Glutamatergic neuron (in vitro differentiated cells): Measurements from ENCODE around the gene BRSK2. TPM values are rescaled to one million over a fixed set of nuclear protein-coding genes. Genes with fewer than 3 reads are reported as not detected.

ENCODE experiments used
- DNase-seq: peaks from one replicate; pipeline ENCODE4 v3.0.0; 2022
- H3K27ac Mint-ChIP-seq: one replicate; pipeline ENCODE4 v1.8.0; 2020; ENCODE audit warnings: mild to moderate bottlenecking, mixed read lengths, inconsistent platforms; ENCODE audit not compliant: unreplicated experiment
- H3K27me3 Mint-ChIP-seq: one replicate; pipeline ENCODE4 v1.8.0; 2020; ENCODE audit warnings: mild to moderate bottlenecking, moderate library complexity, mixed read lengths, inconsistent platforms; ENCODE audit not compliant: unreplicated experiment
- H3K36me3 Mint-ChIP-seq: one replicate; pipeline ENCODE4 v1.8.0; 2020; ENCODE audit warnings: mild to moderate bottlenecking, mixed read lengths, inconsistent platforms; ENCODE audit not compliant: unreplicated experiment
- H3K4me1 Mint-ChIP-seq: one replicate; pipeline ENCODE4 v1.8.0; 2020; ENCODE audit warnings: mild to moderate bottlenecking, low read depth, mixed read lengths, inconsistent platforms; ENCODE audit not compliant: unreplicated experiment
- H3K4me3 Mint-ChIP-seq: one replicate; pipeline ENCODE4 v1.8.0; 2020; ENCODE audit warnings: mild to moderate bottlenecking, mixed read lengths, inconsistent platforms; ENCODE audit not compliant: unreplicated experiment
- H3K9me3 Mint-ChIP-seq: one replicate; pipeline ENCODE4 v1.8.0; 2020; ENCODE audit warnings: mild to moderate bottlenecking, moderate library complexity, mixed read lengths, inconsistent platforms; ENCODE audit not compliant: unreplicated experiment
- CTCF ChIP-seq: fragments of 200-600 bp; sonication (generic); IDR thresholded peaks from one replicate; pipeline ENCODE4 v1.5.0; 2021; ENCODE audit not compliant: partially characterized antibody, unreplicated experiment
- total RNA-seq: library from RNA; stranded (reverse); fragmentation: NEBNext Ultra II Directional; extraction: Animal tissue kit (Norgen Biotek cat#: 25700); gene quantifications from one replicate; pipeline ENCODE4 v1.2.1, GENCODE V29; 2021; ENCODE audit not compliant: unreplicated experiment

BRSK2 gene
- total RNA-seq, 1 donor from 2014 or later = 207 TPM

- H3K27ac Mint-ChIP-seq = no peak overlapping the region
- H3K36me3 Mint-ChIP-seq = no peaks in the 10 kb centered on the region
- peaks cover 14% of the 10 kb centered on the region for H3K9me3 Mint-ChIP-seq
- peaks cover 11% of the 10 kb centered on the region for H3K27me3 Mint-ChIP-seq
- no peak overlapping the region for H3K4me3 Mint-ChIP-seq
- no peak for TF ChIP-seq CTCF
- no peak for DNase-seq
- no peaks in the 10 kb centered on the region for H3K4me1 Mint-ChIP-seq
Measured at GRCh38 chr11:1450949-1451710, 61.4 kb downstream of the BRSK2 start.

GRCh38 chr11:1451781-1452470, 62.2 kb downstream of the BRSK2 start:
- Mint-ChIP-seq H3K4me3 (no peak overlapping the region), H3K27me3 (peaks cover 14% of the 10 kb centered on the region), H3K9me3 (peaks cover 16% of the 10 kb centered on the region), H3K27ac (peak overlapping the region; percentile 48), H3K36me3 (no peaks in the 10 kb centered on the region), H3K4me1 (no peaks in the 10 kb centered on the region)
- no peak for DNase-seq
- TF ChIP-seq CTCF = no peak

- TF ChIP-seq CTCF = no peak
- Mint-ChIP-seq H3K27me3 (peaks cover 14% of the 10 kb centered on the region), H3K4me1 (no peaks in the 10 kb centered on the region), H3K36me3 (no peaks in the 10 kb centered on the region), H3K27ac (no peak overlapping the region), H3K4me3 (no peak overlapping the region), H3K9me3 (peaks cover 13% of the 10 kb centered on the region)
- no peak for DNase-seq
Measured at GRCh38 chr11:1452744-1453143, 63.0 kb downstream of the BRSK2 start.

DNA sequence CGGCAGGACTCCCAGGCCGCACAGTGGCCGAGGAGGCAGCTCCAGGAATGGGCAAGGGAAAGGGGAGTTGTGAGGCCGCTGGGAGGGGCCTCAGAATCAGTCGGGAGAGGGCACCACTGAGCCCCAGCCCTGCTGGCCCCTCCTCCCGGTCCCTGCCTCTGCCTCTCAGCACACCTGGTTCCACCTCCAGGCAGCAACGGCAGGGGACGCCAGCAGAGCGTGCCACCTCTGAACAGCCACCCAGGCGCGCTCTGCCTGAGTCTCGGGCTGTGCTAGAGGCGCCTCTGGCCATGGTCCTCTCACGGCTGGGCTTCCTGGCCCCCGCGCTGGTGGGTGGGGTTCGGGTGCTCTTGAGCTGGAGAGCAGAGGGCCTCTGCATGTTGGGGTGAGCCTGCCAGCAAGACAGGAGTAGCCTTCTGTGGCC, 63.9 kb downstream of the BRSK2 start:
- H3K36me3 Mint-ChIP-seq = no peaks in the 10 kb centered on the region
- H3K27ac Mint-ChIP-seq = no peak overlapping the region
- H3K4me1 Mint-ChIP-seq = no peaks in the 10 kb centered on the region
- peaks cover 13% of the 10 kb centered on the region for H3K9me3 Mint-ChIP-seq
- DNase-seq = no peak
- H3K27me3 Mint-ChIP-seq = peaks cover 14% of the 10 kb centered on the region
- TF ChIP-seq CTCF = no peak
- H3K4me3 Mint-ChIP-seq = no peak overlapping the region

DNA sequence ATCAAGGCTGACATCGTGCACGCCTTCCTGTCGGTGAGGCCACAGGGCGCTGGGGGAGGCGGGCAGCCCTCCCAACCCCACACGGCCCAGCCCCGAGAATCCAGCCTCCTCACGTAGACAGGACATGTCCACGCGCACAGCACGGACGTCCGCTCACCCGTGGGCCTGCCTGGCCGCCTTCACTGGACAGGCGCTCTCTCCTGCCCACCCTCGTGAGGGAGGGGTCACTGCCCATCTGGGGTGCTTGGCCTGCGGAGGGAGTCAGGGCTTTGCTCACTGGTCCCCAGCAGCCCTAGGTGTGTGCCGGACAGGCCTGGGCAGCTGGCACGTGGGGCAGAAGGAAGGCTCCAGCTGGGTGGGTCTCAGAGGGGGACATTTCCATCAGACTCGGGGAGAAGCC, 64.8 kb downstream of the BRSK2 start:
- H3K9me3 Mint-ChIP-seq = peaks cover 15% of the 10 kb centered on the region
- peaks cover 2% of the 10 kb centered on the region for H3K4me1 Mint-ChIP-seq
- no peak overlapping the region for H3K4me3 Mint-ChIP-seq
- H3K36me3 Mint-ChIP-seq = no peaks in the 10 kb centered on the region
- no peak overlapping the region for H3K27ac Mint-ChIP-seq
- DNase-seq = no peak
- no peak for TF ChIP-seq CTCF
- H3K27me3 Mint-ChIP-seq = peaks cover 16% of the 10 kb centered on the region
